Stimulated activated memory B cell treated with anti-CD40 and anti-IgM and Interleukin-4, amounts not matched to agents 10 μg/mL and 1 μg/mL and 100 μg/mL, for 72 hours (primary cell): ENCODE measurements around the gene ELP6.
"Not testable (repeated sequence)": the region's sequence is repeated elsewhere in the genome, so short reads cannot be mapped to it uniquely, and the experiment has no call there.

ENCODE experiments used
- ATAC-seq: fragments of 150-1000 bp; cut with Tn5 transposase; 2 replicates; pipeline ENCODE4 v1.10.0; 2021
- H3K27ac Mint-ChIP-seq: one replicate; pipeline ENCODE4 v1.8.0; 2022; ENCODE audit warnings: mild to moderate bottlenecking, mixed read lengths
- H3K27me3 Mint-ChIP-seq: one replicate; pipeline ENCODE4 v1.8.0; 2022; ENCODE audit warnings: mixed read lengths
- H3K36me3 Mint-ChIP-seq: one replicate; pipeline ENCODE4 v1.8.0; 2022; ENCODE audit warnings: mixed read lengths
- H3K4me1 Mint-ChIP-seq: one replicate; pipeline ENCODE4 v1.8.0; 2022; ENCODE audit warnings: mixed read lengths
- H3K4me3 Mint-ChIP-seq: one replicate; pipeline ENCODE4 v1.8.0; 2022; ENCODE audit warnings: mild to moderate bottlenecking, moderate library complexity, mixed read lengths
- H3K9me3 Mint-ChIP-seq: one replicate; pipeline ENCODE4 v1.8.0; 2022; ENCODE audit warnings: mixed read lengths

Gene ELP6

DNA sequence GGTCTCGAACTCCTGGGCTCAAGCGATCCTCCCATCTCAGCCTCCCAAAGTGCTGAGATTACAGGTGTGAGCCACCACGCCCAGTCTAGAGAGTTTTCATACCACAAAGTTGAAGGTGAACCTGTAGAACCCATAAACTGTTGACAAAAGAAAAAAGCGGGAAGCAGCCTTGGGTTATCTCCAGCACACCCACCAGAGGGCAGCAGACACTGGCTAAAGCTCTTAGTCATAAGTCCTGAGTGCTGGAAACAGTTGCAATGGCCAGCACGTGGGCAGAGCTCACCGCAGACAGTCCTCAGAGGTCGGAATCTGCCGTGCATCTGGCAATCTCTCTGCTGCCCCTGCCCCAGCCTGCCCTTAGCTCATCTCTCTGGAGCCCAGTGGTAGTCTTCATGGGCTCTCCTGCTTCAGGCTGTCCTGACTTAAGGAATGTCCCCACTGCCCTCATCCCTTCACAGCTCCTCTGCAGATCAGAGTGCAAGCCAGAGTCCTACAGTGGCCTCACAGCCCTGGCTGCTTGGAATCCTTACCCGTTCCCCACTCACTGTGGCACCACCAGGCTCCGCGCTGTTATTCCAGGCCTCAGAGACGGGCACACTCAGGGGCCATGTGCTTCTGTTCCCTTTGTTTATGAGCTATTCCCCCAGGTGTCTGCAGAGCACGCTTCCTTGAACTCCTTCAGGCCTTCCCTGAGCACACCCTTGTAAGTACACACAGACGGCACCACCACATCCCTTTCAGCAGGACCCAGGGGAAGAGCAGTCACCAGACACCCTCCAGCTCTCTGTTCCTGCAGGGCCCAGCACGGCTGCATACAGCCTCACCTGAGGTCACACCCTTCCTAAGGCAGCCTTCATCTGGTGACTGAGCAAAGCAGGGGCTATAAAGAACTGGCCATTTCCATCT is 8.8 kb upstream of the ELP6 start:
- Mint-ChIP-seq H3K36me3 (no peaks in the 10 kb centered on the region), H3K4me1 (peaks cover 20% of the 10 kb centered on the region), H3K27ac (no peak overlapping the region), H3K4me3 (no peak overlapping the region), H3K27me3 (no peaks in the 10 kb centered on the region), H3K9me3 (no peaks in the 10 kb centered on the region)
- peak; percentile 92 for ATAC-seq

DNA sequence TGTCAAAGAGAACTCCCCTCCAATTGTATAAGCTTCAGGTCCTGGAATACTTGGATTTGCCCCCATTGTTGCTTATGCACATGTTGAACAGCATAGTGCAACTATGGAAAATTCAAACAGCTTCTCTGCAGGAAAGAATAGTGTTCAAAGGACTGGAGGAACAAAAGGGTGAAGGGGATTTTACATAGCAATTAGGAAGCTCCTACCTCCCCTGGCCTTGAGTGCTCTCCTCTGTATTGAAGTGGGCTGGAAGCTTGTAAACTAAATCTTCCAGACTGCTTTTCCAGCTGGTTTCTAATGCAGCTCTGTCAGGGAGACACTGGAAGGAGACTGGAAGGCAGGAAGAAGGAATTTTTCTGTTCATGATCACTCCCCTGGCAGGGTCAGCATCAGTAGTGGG is 7.2 kb upstream of the ELP6 start:
- Mint-ChIP-seq H3K9me3 (no peaks in the 10 kb centered on the region), H3K27me3 (no peaks in the 10 kb centered on the region), H3K4me1 (peaks cover 14% of the 10 kb centered on the region), H3K36me3 (no peaks in the 10 kb centered on the region), H3K27ac (no peak overlapping the region), H3K4me3 (no peak overlapping the region)
- ATAC-seq, result no peak

DNA sequence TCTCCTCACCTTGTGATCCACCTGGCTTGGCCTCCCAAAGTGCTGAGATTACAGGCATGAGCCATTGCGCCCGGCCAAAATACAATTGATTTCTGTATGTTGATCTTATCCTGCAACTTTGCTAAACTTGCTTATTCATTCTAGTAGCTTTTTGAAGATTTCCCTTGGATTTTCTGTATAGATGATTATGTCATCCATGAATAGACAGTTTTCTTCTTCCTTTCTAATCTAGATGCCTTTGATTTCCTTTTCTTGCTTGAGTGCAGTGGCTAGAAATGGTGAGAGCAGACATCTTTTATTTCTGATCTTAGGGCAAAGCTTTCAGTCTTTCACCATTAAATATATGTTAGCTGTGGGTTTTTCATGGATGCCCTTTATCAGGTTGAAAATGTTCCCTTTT is 4.4 kb upstream of the ELP6 start:
- Mint-ChIP-seq H3K27ac (no peak overlapping the region), H3K4me1 (peaks cover 10% of the 10 kb centered on the region), H3K4me3 (no peak overlapping the region), H3K36me3 (no peaks in the 10 kb centered on the region), H3K27me3 (no peaks in the 10 kb centered on the region), H3K9me3 (no peaks in the 10 kb centered on the region)
- ATAC-seq, result no peak

DNA sequence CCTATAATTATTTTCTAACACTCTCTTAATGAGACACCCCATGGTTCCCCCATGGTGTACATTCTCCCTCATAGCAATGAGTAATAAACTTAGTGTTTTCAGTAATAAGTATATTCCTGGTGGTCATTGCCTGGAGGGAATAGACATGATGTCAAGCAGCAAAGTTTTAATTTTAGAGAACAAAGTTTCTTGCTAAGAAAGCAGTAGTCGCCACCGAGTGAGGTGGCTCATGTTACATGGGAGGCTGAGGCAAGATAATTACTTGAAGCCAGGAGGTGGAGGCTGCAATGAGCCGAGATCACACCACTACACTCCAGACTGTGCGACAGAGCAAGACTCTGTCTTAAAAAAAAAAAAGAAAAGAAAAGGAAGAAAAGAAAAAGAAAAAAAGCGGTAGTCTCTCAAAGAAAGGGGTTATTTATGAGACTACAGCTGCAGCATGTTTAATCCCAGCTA is 2.4 kb upstream of the ELP6 start:
- Mint-ChIP-seq H3K36me3 (no peaks in the 10 kb centered on the region), H3K27ac (peak overlapping the region; percentile 38), H3K4me3 (no peak overlapping the region), H3K4me1 (peaks cover 18% of the 10 kb centered on the region), H3K27me3 (no peaks in the 10 kb centered on the region), H3K9me3 (no peaks in the 10 kb centered on the region)
- no peak for ATAC-seq

DNA sequence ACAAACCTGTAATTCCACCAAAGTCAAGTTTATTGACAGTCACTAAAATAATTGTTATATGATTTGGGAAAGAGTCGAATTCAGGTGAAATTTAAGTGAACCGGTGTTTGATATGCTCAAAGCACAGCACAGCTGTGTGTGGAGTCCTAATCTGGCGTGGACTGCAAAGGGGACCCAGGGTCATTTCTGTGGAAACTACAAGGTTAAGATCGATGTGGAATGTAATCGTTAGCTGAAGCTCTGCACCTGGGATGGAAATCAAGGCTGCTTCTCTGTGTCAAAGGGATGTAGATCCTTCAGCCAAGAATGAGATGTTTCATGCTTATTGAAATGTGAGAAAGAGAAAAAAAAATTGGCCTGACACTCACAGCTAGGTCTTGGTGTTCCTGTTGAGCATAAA is 1.6 kb upstream of the ELP6 start:
- Mint-ChIP-seq H3K27me3 (no peaks in the 10 kb centered on the region), H3K27ac (peak overlapping the region; percentile 25), H3K36me3 (peaks cover 4% of the 10 kb centered on the region), H3K4me1 (peaks cover 18% of the 10 kb centered on the region), H3K4me3 (peak overlapping the region; percentile 57), H3K9me3 (no peaks in the 10 kb centered on the region)
- no peak for ATAC-seq

DNA sequence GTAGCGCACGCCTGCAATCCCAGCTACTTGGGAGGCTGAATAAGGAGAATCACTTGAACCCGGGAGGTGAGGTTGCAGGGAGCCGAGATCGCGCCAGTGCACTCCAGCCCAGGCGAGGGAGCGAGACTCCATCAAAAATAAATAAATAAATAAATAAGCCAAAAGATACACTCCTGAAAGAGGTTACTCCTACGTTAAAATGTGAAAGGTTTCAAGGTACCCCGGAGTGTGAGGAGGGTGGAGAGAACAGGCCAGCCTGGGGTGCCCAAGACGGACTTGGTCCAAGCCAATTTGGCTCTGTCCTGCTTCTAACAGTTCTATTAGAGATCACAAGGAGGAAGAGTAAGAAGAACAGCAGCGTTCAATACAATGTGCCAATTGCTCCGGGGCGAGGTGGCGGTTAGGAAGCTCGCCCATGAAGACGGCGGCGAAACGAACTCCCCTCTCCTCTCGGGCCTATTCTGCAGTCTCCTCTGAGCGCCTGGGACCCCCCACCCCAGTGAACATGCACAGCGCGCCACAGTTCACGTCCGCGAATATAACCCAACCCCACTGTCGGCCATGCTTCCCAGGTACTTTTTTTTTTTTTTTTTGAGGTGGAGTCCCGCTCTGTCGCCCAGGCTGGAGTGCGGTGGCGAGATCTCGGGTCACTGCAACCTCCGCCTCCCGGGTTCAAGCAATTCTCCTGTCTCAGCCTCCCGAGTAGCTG is 942 bp downstream of the ELP6 start:
- Mint-ChIP-seq H3K9me3 (no peaks in the 10 kb centered on the region), H3K36me3 (peaks cover 13% of the 10 kb centered on the region), H3K27me3 (no peaks in the 10 kb centered on the region), H3K27ac (peak overlapping the region; percentile 97), H3K4me3 (peak overlapping the region; percentile 97), H3K4me1 (peaks cover 18% of the 10 kb centered on the region)
- ATAC-seq, result peak; percentile 40

DNA sequence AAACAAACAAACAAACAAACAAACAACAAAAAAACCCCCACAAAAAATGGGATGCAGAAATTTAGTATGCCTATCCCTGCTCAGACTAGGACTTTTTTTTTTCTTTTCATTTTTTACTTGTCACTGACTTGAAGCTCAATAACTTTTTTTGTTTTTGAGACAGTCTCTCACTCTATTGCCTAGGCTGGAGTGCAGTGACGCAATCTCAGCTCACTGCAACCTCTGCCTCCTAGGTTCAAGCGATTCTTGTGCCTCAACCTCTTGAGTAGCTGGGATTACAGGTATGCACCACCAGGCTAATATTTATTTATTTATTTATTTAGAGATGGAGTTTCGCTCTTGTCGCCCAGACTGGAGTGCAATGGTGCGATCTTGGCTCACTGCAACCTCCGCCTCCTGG is 8.2 kb downstream of the ELP6 start:
- H3K4me1 Mint-ChIP-seq, ATAC-seq, H3K4me3 Mint-ChIP-seq, H3K27ac Mint-ChIP-seq, H3K9me3 Mint-ChIP-seq, H3K27me3 Mint-ChIP-seq: not testable (repeated sequence)
- H3K36me3 Mint-ChIP-seq, result peaks cover 53% of the 10 kb centered on the region

DNA sequence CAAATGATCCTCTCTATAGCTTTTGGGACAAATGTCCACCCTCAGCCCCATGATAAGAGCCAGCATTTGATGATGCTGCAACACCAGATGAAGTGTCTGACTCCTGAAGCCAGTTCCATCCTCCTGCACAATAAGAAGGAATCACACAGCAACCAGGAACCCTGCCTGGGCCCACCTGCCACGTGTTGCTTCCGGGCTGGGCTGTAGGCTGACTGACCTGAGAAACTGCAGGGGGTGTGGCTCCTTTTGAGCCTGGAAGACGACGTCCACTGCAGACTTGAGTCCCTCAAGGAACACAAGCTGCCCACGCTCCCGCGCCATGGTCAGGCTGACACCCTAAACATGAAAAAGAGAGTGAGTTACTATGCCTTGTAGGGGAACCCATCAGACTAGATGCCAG is 9.4 kb downstream of the ELP6 start:
- Mint-ChIP-seq H3K4me3 (no peak overlapping the region), H3K4me1 (no peaks in the 10 kb centered on the region), H3K27me3 (no peaks in the 10 kb centered on the region), H3K27ac (no peak overlapping the region), H3K36me3 (peaks cover 61% of the 10 kb centered on the region), H3K9me3 (no peaks in the 10 kb centered on the region)
- no peak for ATAC-seq

DNA sequence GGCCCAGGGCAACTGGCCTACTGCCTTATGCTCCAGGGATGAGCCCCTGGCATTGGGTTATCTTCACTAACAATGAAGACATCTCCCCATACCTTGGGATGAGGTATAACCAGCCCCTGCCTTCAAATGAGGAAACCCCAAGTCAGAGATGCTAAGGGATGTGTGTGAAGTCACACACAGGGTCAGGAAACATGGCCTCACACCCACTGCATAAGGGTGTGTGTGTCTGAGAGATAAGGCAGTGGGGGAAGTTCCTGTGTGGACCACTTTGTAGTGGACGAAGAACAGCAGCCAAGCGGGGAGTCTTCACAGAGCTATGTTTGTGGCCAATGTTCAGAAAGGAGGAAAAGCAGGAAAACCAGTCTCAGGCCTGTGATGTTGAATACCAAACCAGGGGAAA is 10.5 kb downstream of the ELP6 start:
- H3K4me3 Mint-ChIP-seq, result no peak overlapping the region
- H3K4me1 Mint-ChIP-seq, result no peaks in the 10 kb centered on the region
- H3K27me3 Mint-ChIP-seq, result no peaks in the 10 kb centered on the region
- ATAC-seq, result no peak
- H3K36me3 Mint-ChIP-seq, result peaks cover 67% of the 10 kb centered on the region
- no peaks in the 10 kb centered on the region for H3K9me3 Mint-ChIP-seq
- no peak overlapping the region for H3K27ac Mint-ChIP-seq

DNA sequence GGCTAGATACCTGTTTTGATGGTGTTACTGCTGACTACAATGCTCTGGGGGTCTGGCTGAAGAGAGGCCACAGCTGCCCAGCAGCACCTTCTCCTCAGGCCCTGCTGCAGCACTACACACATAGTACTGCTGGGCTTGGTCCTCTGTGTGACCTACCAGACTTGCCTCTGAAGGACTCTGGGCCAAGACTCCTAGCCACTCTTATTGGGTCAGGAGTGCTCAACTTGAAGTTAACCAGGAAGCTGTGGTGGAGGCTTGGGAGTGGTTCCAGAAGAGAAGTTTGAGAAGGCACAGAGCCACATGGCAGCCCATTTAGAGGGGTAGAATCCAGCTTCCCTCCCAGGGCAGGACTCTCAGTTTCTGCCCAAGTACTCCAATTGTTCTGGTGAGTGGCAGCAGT is 16.6 kb downstream of the ELP6 start:
- no peaks in the 10 kb centered on the region for H3K27me3 Mint-ChIP-seq
- peaks cover 8% of the 10 kb centered on the region for H3K4me1 Mint-ChIP-seq
- H3K9me3 Mint-ChIP-seq, result no peaks in the 10 kb centered on the region
- no peak for ATAC-seq
- H3K27ac Mint-ChIP-seq, result no peak overlapping the region
- H3K4me3 Mint-ChIP-seq, result no peak overlapping the region
- peaks cover 57% of the 10 kb centered on the region for H3K36me3 Mint-ChIP-seq

DNA sequence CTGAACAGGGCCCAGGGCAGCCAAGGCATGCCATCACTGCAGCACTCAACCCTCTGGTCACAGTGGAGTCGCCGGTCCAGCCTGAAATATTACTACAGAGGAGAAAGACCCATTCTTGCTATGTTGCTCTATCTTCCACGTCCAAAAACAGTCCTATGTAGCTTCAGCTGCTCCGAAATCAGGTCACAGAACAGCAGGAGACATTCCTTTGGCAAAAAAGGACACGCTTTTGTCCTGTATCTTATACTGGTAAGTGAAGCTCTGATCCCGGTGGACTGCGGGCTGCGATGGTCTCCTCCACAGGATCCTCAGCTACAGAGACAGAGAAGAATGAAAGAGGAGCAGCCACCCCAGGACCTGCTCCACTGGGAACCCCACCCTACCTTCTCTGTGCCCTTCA is 17.6 kb downstream of the ELP6 start:
- no peaks in the 10 kb centered on the region for H3K27me3 Mint-ChIP-seq
- ATAC-seq, result no peak
- no peak overlapping the region for H3K27ac Mint-ChIP-seq

DNA sequence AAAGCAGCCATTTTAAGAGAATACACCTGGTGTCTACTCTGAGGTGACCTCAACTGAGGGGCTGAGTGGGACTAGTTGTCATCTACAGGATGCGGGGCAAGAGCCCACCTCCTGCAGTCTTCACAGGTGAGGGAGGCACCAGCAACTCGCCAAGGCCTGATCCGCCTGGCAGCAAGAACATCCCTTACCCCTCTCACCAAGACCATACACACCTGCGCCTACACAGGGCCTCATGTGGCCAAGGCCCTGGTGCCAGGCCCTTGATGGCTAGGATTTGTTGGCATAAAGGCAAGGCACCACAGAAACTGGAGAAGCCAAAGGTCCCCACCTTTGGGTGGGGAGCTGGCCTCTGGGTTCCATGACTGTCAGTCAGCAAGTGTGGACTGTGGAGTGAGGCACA is 18.4 kb downstream of the ELP6 start:
- Mint-ChIP-seq H3K27ac (no peak overlapping the region), H3K27me3 (no peaks in the 10 kb centered on the region), H3K36me3 (peaks cover 46% of the 10 kb centered on the region), H3K4me3 (no peak overlapping the region), H3K4me1 (peaks cover 15% of the 10 kb centered on the region), H3K9me3 (no peaks in the 10 kb centered on the region)
- ATAC-seq, result no peak

More for the DNA sequence above, 17.6 kb downstream of the ELP6 start:
- H3K4me3 Mint-ChIP-seq, result no peak overlapping the region
- peaks cover 49% of the 10 kb centered on the region for H3K36me3 Mint-ChIP-seq
- H3K4me1 Mint-ChIP-seq, result peaks cover 15% of the 10 kb centered on the region
- H3K9me3 Mint-ChIP-seq, result no peaks in the 10 kb centered on the region

DNA sequence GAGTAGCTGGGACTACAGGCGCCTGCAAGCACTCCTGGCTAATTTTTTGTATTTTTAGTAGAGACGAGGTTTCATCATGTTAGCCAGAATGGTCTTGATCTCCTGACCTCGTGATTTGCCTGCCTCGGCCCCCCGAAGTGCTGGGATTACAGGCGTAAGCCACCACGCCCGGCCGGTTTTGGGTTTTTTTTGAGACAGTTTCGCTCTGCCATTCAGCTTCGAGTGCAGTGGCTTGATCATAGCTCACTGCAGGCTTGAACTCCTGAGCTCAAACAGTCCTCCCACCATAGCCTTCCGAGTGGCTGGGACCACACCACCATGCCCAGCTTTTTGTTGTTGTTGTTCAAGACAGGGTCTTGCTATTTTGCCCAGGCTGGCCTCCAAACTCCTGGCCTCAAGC is 21.7 kb downstream of the ELP6 start:
- peaks cover 32% of the 10 kb centered on the region for H3K36me3 Mint-ChIP-seq
- H3K27ac Mint-ChIP-seq, result no peak overlapping the region
- no peaks in the 10 kb centered on the region for H3K27me3 Mint-ChIP-seq
- H3K9me3 Mint-ChIP-seq, result no peaks in the 10 kb centered on the region
- ATAC-seq, result no peak
- H3K4me3 Mint-ChIP-seq, result peak overlapping the region; percentile 21
- peaks cover 15% of the 10 kb centered on the region for H3K4me1 Mint-ChIP-seq

DNA sequence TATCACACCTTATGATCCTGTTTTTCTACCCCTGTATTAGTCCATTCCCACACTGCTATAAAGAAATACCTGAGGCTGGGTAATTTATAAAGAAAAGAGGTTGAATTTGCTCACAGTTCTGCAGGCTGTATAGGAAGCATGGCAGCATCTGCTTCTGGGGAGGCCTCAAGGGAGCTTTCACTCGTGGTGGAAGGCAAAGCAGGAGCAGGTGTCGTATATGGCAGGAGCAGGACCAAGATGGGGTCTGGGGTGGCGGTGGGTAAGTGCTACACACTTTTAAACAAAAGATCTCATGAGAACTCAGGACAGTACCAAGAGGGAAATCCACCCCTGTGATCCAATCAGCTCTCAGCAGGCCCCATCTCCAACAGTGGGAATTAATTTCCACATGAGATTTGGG is 22.3 kb downstream of the ELP6 start:
- peaks cover 15% of the 10 kb centered on the region for H3K4me1 Mint-ChIP-seq
- H3K36me3 Mint-ChIP-seq, result peaks cover 28% of the 10 kb centered on the region
- no peak overlapping the region for H3K27ac Mint-ChIP-seq
- ATAC-seq, result no peak
- no peaks in the 10 kb centered on the region for H3K27me3 Mint-ChIP-seq
- no peaks in the 10 kb centered on the region for H3K9me3 Mint-ChIP-seq
- no peak overlapping the region for H3K4me3 Mint-ChIP-seq

DNA sequence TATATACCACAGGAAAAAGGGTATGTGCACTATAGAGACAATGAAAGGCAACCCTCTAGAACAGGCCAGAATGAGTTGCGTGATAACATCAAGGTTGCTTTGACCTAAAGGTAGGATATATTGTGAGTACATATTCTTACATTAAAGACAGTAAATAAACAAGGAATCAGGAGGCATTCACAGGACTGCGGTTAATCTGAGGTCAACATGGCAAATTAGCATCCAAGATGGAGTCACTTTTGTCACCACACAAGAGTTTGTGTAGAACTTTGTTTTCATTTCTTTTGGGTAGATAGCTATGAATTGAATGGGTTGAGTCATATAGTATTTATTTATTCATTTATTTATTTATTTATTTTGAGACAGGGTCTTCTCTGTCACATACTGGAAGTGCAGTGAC is 26.2 kb downstream of the ELP6 start:
- Mint-ChIP-seq H3K27me3 (no peaks in the 10 kb centered on the region), H3K4me3 (no peak overlapping the region), H3K4me1 (peaks cover 11% of the 10 kb centered on the region), H3K36me3 (peaks cover 12% of the 10 kb centered on the region), H3K9me3 (no peaks in the 10 kb centered on the region), H3K27ac (no peak overlapping the region)
- no peak for ATAC-seq

DNA sequence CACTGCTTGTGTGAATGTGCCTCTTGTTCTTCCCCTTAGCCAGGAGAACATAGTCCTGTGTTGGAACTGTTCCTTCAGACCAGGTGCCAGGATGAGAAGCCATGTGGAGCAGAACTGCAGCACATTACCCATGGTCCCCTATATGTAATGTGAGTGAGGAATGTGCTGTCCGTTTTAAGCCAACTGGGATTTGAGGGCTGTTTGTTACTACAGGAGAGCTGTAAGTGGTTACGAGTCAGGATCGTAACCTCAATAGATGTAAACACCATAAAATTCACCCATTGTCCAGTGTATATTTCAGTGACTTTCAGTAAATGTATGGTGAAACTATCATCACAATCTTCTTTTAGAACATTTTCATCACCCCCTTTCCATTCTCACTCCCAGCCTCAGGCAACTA is 27.7 kb downstream of the ELP6 start:
- Mint-ChIP-seq H3K4me1 (no peaks in the 10 kb centered on the region), H3K4me3 (no peak overlapping the region), H3K27ac (no peak overlapping the region), H3K36me3 (peaks cover 12% of the 10 kb centered on the region), H3K9me3 (no peaks in the 10 kb centered on the region), H3K27me3 (no peaks in the 10 kb centered on the region)
- ATAC-seq, result no peak
